ENCODE results near the gene PPP1R13B.
"Not testable (repeated sequence)": the region's sequence is repeated elsewhere in the genome, so short reads cannot be mapped to it uniquely, and the experiment has no call there.

The PPP1R13B gene

GRCh38 chr14:103856607-103857006 lies 9.2 kb upstream of the PPP1R13B start:
- DNase-seq, result no peak

GRCh38 chr14:103856105-103856504 lies 8.7 kb upstream of the PPP1R13B start:
- DNase-seq, result no peak

DNA sequence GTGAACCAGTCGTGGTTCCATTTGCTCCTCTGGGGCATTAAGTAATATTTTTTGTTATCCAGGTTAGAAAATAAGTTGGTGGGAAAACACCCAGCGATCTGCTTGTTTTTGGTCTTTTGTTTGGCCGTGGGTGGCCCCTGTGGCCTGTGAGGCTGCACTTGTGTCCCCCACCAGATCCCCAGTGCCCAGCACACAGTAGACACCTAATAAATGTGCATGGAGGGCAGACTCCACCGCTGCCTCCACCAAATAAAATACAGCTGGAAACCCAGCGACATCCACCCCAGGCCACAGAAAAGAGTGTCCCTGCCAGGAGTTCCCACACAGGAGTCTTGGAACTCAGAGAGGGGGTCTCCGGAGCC lies 8.3 kb upstream of the PPP1R13B start:
- no peak for DNase-seq

GRCh38 chr14:103854822-103855733 lies 7.7 kb upstream of the PPP1R13B start:
- DNase-seq, result no peak

GRCh38 chr14:103854017-103854808 lies 6.8 kb upstream of the PPP1R13B start:
- no peak for DNase-seq

DNA sequence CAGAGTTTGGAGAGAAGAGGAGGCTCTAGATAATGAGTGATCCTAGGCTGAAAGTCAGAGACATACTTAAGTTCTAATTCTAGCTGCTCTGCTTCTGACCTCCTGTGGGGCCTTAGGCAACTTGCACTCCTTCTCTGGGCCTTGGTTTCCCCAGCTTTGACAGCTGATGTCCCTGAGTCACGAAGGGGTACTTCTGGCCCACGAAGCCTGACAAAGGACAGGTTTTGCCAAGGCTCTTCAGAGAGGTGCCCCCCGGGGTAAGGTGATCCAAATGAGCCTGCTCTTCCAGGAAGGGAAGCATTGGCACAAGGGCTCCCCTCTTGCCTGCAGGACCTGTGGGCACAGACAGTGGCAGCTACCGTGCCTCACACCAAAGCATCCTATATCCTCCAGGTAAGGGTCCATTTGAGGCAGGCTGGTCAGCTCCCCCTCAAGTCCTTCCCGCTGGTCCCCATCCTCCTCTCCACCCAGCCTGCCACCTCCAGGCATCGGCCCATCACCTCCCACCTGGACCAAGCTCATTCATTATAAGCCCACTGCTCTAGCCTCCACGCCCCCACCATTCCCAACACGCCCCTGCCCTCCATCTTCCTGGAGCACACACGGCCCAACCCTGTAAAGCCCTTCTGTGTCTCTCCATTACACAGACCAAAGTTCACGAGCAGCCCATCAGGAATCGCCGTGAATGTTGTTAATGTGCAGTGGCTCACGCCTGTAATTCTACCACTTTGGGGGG lies 1.9 kb upstream of the PPP1R13B start:
- no peak for DNase-seq

GRCh38 chr14:103848175-103849077 lies 1.1 kb upstream of the PPP1R13B start:
- DNase-seq, result no peak

DNA sequence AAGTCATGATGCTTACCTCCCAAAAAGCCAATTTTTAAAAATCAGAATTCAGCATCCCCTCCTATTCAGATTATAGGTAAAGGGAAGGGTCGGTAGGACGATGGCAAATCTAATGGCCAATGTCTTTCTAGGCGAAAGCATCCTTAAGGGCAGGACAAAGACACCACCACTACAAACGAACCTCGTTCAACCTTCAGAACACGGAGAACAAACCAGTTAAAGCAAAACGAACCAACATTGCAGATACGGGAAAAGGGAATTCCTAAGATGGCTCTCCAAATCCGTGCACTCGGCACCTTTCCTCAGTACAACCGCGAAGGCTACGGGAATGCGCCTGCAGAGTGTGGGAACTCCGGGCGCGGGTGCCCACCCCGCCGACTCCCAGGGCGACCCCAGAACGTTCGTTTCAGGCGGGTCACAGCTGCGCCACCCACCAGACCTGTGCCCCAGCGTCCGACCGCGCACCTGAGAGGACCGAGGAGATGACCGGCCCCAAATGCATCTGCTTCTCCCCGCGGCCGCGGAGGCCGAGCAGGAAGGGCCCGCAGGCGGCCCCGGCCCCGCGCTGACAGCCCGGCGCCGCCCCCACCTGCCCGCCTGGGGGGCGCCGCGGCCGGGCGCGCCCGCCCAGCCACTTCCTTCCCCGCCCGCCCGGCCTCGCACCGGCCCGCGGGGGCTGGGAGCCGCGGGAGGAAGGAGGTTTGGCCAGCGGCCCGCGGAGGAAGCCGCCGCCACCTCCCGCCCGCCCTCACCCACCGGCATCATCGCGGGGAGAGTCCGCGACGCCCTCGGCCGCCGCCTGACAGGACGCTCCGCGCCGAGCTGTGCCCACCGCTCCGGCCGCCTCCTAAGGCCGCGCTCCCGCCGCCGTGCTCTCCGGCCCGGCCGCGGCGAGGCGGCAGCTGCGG lies 578 bp downstream of the PPP1R13B start:
- DNase-seq, result peak; percentile 40

DNA sequence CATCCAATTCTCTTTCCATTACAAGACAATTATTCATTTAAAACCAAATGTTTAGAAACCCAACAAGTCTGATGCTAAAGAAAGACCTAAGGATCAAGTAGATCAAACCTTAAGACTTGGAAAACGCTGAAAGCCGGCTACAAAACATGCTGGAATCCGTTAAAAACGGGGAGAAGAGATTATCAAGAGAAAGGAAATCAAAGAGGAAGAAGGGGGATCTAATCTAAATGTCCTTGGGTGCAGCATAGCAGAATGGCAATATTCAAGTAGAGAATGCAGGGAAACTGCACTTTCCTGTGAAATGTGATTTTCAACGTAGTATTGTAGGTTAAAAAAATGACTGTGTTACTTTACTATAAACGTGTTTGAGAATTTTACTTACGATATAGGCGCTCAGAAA lies 1.3 kb downstream of the PPP1R13B start:
- no peak for DNase-seq

GRCh38 chr14:103845327-103845726 lies 2.0 kb downstream of the PPP1R13B start:
- no peak for DNase-seq

GRCh38 chr14:103841265-103841664 lies 6.1 kb downstream of the PPP1R13B start:
- not testable (repeated sequence) for DNase-seq

DNA sequence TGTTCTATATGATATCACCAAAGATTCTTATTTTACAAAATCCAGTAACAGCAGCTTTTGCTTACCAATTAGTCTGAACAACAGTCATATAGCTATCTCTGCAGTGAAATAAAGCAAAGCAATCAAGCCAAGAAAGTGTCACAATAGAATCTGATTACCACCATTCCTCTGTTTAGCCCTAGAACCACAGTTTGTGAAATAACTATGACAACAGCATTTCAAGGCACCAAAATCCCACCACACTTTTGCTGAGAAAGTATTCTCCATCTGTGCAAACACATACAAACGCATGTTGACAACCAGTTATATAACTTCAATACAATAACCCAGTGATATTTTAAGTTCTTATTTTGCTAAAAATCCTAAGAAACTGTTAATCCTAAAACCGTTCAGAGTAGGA lies 7.4 kb downstream of the PPP1R13B start:
- DNase-seq, result no peak

GRCh38 chr14:103839579-103839978 lies 7.8 kb downstream of the PPP1R13B start:
- DNase-seq, result no peak

GRCh38 chr14:103838117-103838516 lies 9.3 kb downstream of the PPP1R13B start:
- DNase-seq, result no peak

- no peak for DNase-seq
Observed at GRCh38 chr14:103836976-103837725, 10.2 kb downstream of the PPP1R13B start.

- DNase-seq, result no peak
Observed at GRCh38 chr14:103834956-103835355, 12.4 kb downstream of the PPP1R13B start.

GRCh38 chr14:103833711-103834110 lies 13.7 kb downstream of the PPP1R13B start:
- no peak for DNase-seq

- DNase-seq, result no peak
Observed at GRCh38 chr14:103832046-103832445, 15.3 kb downstream of the PPP1R13B start.

DNA sequence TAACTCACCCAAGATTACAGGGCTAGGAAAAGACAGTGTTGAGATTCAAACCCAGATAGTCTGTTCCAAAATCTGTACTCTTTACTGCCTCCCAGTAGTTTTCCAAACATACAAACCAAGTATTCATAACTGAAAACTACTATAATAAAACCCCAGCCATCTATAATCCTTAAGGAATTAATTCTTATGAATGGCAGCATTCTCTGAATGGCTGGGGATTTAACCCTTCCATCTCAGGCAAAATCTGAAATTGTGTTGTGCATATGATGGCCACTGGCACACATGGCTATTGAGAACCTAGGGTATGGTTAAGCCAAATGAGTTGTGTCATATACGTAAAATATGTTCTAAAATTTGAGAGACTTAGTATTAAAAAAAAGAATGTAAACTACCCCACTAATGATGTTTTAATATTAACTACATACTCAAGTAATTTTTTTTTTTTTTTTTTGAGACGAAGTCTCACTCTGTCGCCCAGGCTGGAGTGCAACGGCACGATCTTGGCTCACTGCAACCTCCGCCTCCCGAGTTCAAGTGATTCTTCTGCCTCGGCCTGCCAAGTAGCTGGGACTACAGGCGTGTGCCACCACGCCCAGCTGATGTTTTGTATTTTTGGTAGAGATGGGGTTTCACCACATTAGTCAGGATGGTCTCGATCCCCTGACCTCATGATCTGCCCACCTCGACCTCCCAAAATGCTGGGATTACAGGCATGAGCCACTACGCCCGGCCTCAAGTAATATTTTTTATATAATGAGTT lies 16.7 kb downstream of the PPP1R13B start:
- no peak for DNase-seq

Measured in EL (cell line).